Mesenchymal stem cell (in vitro differentiated cells and primary cell): ENCODE measurements around the gene CDK5RAP2. TPM values are rescaled to one million over a fixed set of nuclear protein-coding genes. Genes with fewer than 3 reads are reported as not detected.
"Not testable (repeated sequence)": the region's sequence is repeated elsewhere in the genome, so short reads cannot be mapped to it uniquely, and the experiment has no call there.

Source experiments
- DNase-seq: peaks from one replicate; pipeline ENCODE4 v3.0.0-alpha.2; 2013
- H2AFZ ChIP-seq: one replicate; pipeline ENCODE4 v1.6.1; 2013; ENCODE audit warnings: low read depth, mild to moderate bottlenecking, control low read depth, inconsistent platforms, low read length, moderate library complexity
- H2AK5ac ChIP-seq: 2 replicates; pipeline ENCODE4 v1.6.1; 2013; ENCODE audit warnings: low read length, moderate library complexity, mild to moderate bottlenecking, inconsistent platforms; ENCODE audit not compliant: severe bottlenecking
- H2BK120ac ChIP-seq: one replicate; pipeline ENCODE4 v1.6.1; 2013; ENCODE audit warnings: low read depth, mild to moderate bottlenecking, inconsistent platforms, low read length, moderate library complexity
- H2BK12ac ChIP-seq, 2 experiments: one replicate each; pipeline ENCODE4 v1.6.1; 2013; ENCODE audit warnings: inconsistent platforms in 2 of 2, low read length in 2 of 2, mild to moderate bottlenecking in 2 of 2, moderate library complexity in 2 of 2, control low read depth in 1 of 2
- H2BK15ac ChIP-seq: one replicate; pipeline ENCODE4 v1.6.1; 2013; ENCODE audit warnings: mild to moderate bottlenecking, low read depth, inconsistent platforms; ENCODE audit not compliant: poor library complexity, severe bottlenecking
- H2BK5ac ChIP-seq: 2 replicates; pipeline ENCODE4 v1.6.1; 2013; ENCODE audit warnings: low read depth, mild to moderate bottlenecking, low read length, control low read depth, inconsistent platforms; ENCODE audit not compliant: poor library complexity, severe bottlenecking
- H3K14ac ChIP-seq, 2 experiments: one replicate each; pipeline ENCODE4 v1.6.1; 2013; ENCODE audit warnings: inconsistent platforms in 2 of 2, low read length in 2 of 2, control low read depth in 1 of 2, mild to moderate bottlenecking in 1 of 2, moderate library complexity in 1 of 2
- H3K18ac ChIP-seq, 2 experiments: one replicate each; pipeline ENCODE4 v1.6.1; 2013; ENCODE audit warnings: inconsistent platforms in 2 of 2, low read length in 2 of 2, control low read depth in 1 of 2, low read depth in 1 of 2, mild to moderate bottlenecking in 1 of 2
- H3K23ac ChIP-seq, 2 experiments: one replicate each; pipeline ENCODE4 v1.6.1; 2013; ENCODE audit warnings: inconsistent platforms in 2 of 2, low read length in 2 of 2, mild to moderate bottlenecking in 2 of 2, moderate library complexity in 2 of 2, control low read depth in 1 of 2
- H3K27ac ChIP-seq: 2 replicates; pipeline ENCODE4 v1.5.1; 2013; ENCODE audit warnings: mild to moderate bottlenecking, moderate library complexity, low read length, control low read depth, inconsistent platforms; ENCODE audit not compliant: poor library complexity, severe bottlenecking
- H3K27me3 ChIP-seq, 2 experiments: 2 replicates each; pipeline versions ENCODE4 v1.6.1 to v1.7.0; 2013; ENCODE audit warnings: low read length in 2 of 2, mild to moderate bottlenecking in 2 of 2, moderate library complexity in 2 of 2, control low read depth in 1 of 2, inconsistent platforms in 1 of 2; ENCODE audit not compliant: control insufficient read depth in 1 of 2, insufficient read depth in 1 of 2
- H3K36me3 ChIP-seq, 2 experiments: 2 replicates each; pipeline versions ENCODE4 v1.6.1 to v1.7.0; 2013; ENCODE audit warnings: low read length in 2 of 2, control low read depth in 1 of 2, inconsistent platforms in 1 of 2, low read depth in 1 of 2, mild to moderate bottlenecking in 1 of 2; ENCODE audit not compliant: insufficient read depth in 2 of 2, control insufficient read depth in 1 of 2
- H3K4ac ChIP-seq, 2 experiments: one replicate each; pipeline ENCODE4 v1.6.1; 2013; ENCODE audit warnings: inconsistent platforms in 2 of 2, low read length in 2 of 2, mild to moderate bottlenecking in 2 of 2, moderate library complexity in 2 of 2, control low read depth in 1 of 2, low read depth in 1 of 2
- H3K4me1 ChIP-seq: 2 replicates; pipeline ENCODE4 v1.6.1; 2013; ENCODE audit warnings: low read depth, low read length, control low read depth; ENCODE audit not compliant: control insufficient read depth, insufficient read depth
- H3K4me2 ChIP-seq: 2 replicates; pipeline ENCODE4 v1.6.1; 2013; ENCODE audit warnings: low read length, mild to moderate bottlenecking, inconsistent platforms; ENCODE audit not compliant: poor library complexity, severe bottlenecking
- H3K4me3 ChIP-seq, 2 experiments: 2 replicates each; pipeline versions ENCODE4 v1.5.1 to v1.7.0; 2013; ENCODE audit warnings: low read length in 2 of 2, mild to moderate bottlenecking in 2 of 2, control low read depth in 1 of 2, low read depth in 1 of 2; ENCODE audit not compliant: insufficient read depth in 1 of 2
- H3K79me1 ChIP-seq: replicated peaks from 2 replicates; pipeline ENCODE4 v1.6.1; 2013; ENCODE audit warnings: mild to moderate bottlenecking, control low read depth, low read length, inconsistent platforms; ENCODE audit not compliant: poor library complexity, severe bottlenecking
- H3K9ac ChIP-seq: 2 replicates; pipeline ENCODE4 v1.7.0; 2013; ENCODE audit warnings: mild to moderate bottlenecking, low read length, moderate library complexity
- H3K9me3 ChIP-seq: 2 replicates; pipeline ENCODE4 v1.7.0; 2013; ENCODE audit warnings: mild to moderate bottlenecking, low read length; ENCODE audit not compliant: control insufficient read depth
- H4K8ac ChIP-seq: one replicate; pipeline ENCODE4 v1.6.1; 2013; ENCODE audit warnings: inconsistent platforms, mild to moderate bottlenecking, low read length, moderate library complexity
- H4K91ac ChIP-seq: one replicate; pipeline ENCODE4 v1.6.1; 2013; ENCODE audit warnings: mild to moderate bottlenecking, low read length, inconsistent platforms
- WGBS: methylation state at CpG from one replicate; pipeline ENCODE4 v1.1.7; 2013; ENCODE audit warnings: mixed read lengths; 5-methylcytosine and 5-hydroxymethylcytosine counted together
- polyA plus RNA-seq, 2 experiments: library from polyadenylated mRNA; stranded (reverse); fragments of 200-250 nt; gene quantifications; one replicate each; pipeline ENCODE4 v1.2.3, GENCODE V29; 2013

The CDK5RAP2 gene
- polyA plus RNA-seq (2013, experiment 1 of 2): 9.3 TPM
- 8.7 TPM for polyA plus RNA-seq (2013, experiment 2 of 2)

- no peak within 1 kb of the TSS for H3K27ac ChIP-seq
- peak within 1 kb of the TSS; percentile 94 for H4K8ac ChIP-seq
- peak within 1 kb of the TSS; percentile 90 for H2AFZ ChIP-seq
- H3K4me2 ChIP-seq: peak within 1 kb of the TSS; percentile 96
- peak within 1 kb of the TSS in 1 of 2 experiments; percentile 64 for H3K23ac ChIP-seq
- no peaks in the 10 kb centered on the region for H3K27me3 ChIP-seq
- peak within 1 kb of the TSS; percentile 67 for H2BK120ac ChIP-seq
- H3K14ac ChIP-seq: peak within 1 kb of the TSS in 1 of 2 experiments; percentile 44
- H3K36me3 ChIP-seq: peaks cover 0 to 2% of the 10 kb centered on the region in 2 experiments
- H4K91ac ChIP-seq: peak within 1 kb of the TSS; percentile 81
- H2BK15ac ChIP-seq: peak within 1 kb of the TSS; percentile 65
- no peaks in the 10 kb centered on the region for H3K9me3 ChIP-seq
- peak within 1 kb of the TSS; percentile 94 for H3K9ac ChIP-seq
- H3K79me1 ChIP-seq: peaks cover 16% of the 10 kb centered on the region
- H3K4me3 ChIP-seq: peak within 1 kb of the TSS; percentile 98 to 100
- H2BK5ac ChIP-seq: no peak within 1 kb of the TSS
- H3K4ac ChIP-seq: peak within 1 kb of the TSS in 1 of 2 experiments; percentile 67
- DNase-seq: peak; percentile 97
- H2BK12ac ChIP-seq: peak within 1 kb of the TSS in 1 of 2 experiments; percentile 21
- 12% methylated on average over 33 of the region's 33 CpGs for WGBS
- H3K18ac ChIP-seq: peak within 1 kb of the TSS; percentile 46 to 59
- H3K4me1 ChIP-seq: peaks cover 7% of the 10 kb centered on the region
- no peak within 1 kb of the TSS for H2AK5ac ChIP-seq
Observed at GRCh38 chr9:120580051-120580896, at the start of gene CDK5RAP2. Gene CDK5RAP2, minus strand, starts transcription at chr9:120580167. Its CDS starts 189 bp downstream, at chr9:120579978.

DNA sequence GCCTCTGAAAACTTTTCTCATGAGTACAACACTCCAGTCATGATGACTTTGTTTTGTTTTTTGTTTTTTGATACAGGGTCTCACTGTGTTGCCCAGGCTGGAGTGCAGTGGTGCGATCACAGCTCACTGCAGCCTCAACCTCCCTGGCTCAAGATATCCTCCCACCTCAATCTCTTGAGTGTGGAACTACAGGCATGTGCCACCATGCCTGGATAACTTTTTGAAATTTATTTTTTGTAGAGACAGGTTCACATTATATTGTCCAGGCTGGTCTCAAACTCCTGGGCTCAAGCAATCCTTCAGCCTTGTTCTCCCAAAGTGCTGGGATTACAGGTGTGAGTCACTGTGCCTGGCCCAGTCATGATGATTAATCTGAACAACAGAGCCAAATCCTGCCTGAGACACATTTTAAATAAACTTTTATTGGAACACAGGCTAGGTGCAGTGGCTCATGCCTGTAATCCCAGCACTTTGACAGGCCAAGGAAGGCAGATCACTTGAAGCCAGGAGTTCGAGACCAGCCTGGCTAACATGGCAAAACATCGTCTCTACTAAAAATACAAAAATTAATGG, 49.0 kb upstream of the CDK5RAP2 start:
- Histone ChIP-seq H3K4me1 (peaks cover 14% of the 10 kb centered on the region), H3K79me1 (peaks cover 15% of the 10 kb centered on the region)
- not testable (repeated sequence) for H3K9me3 ChIP-seq, H3K14ac ChIP-seq, H3K23ac ChIP-seq, H2BK120ac ChIP-seq, H3K36me3 ChIP-seq, H2AK5ac ChIP-seq, H2BK12ac ChIP-seq, H2BK15ac ChIP-seq, H2AFZ ChIP-seq, DNase-seq, H4K91ac ChIP-seq, H2BK5ac ChIP-seq, H3K27me3 ChIP-seq, H3K27ac ChIP-seq, H3K4me3 ChIP-seq, H3K4me2 ChIP-seq, H3K9ac ChIP-seq, H3K4ac ChIP-seq, H4K8ac ChIP-seq, H3K18ac ChIP-seq
- WGBS: 91% methylated on average over 3 of the region's 3 CpGs

- no peak overlapping the region for H2AFZ ChIP-seq
- H3K4ac ChIP-seq: no peak overlapping the region
- H3K23ac ChIP-seq: no peak overlapping the region
- H3K4me1 ChIP-seq: peaks cover 14% of the 10 kb centered on the region
- H2BK5ac ChIP-seq: no peak overlapping the region
- no peak overlapping the region for H3K4me3 ChIP-seq
- H3K27ac ChIP-seq: no peak overlapping the region
- H3K14ac ChIP-seq: no peak overlapping the region
- WGBS: 100% methylated on average over 1 of the region's 4 CpGs
- DNase-seq: no peak
- no peak overlapping the region for H3K18ac ChIP-seq
- H4K91ac ChIP-seq: no peak overlapping the region
- no peak overlapping the region for H3K4me2 ChIP-seq
- H2AK5ac ChIP-seq: no peak overlapping the region
- H3K36me3 ChIP-seq: peaks cover 0 to 6% of the 10 kb centered on the region in 2 experiments
- H4K8ac ChIP-seq: no peak overlapping the region
- H3K27me3 ChIP-seq: no peaks in the 10 kb centered on the region
- H3K79me1 ChIP-seq: peaks cover 15% of the 10 kb centered on the region
- H3K9ac ChIP-seq: no peak overlapping the region
- no peaks in the 10 kb centered on the region for H3K9me3 ChIP-seq
- no peak overlapping the region for H2BK12ac ChIP-seq
- no peak overlapping the region for H2BK15ac ChIP-seq
- no peak overlapping the region for H2BK120ac ChIP-seq
Observed at GRCh38 chr9:120628207-120628924, 48.4 kb upstream of the CDK5RAP2 start.

GRCh38 chr9:120627073-120627472, 47.1 kb upstream of the CDK5RAP2 start:
- no peak overlapping the region for H3K4ac ChIP-seq
- no peak overlapping the region for H3K4me3 ChIP-seq
- 100% methylated on average over 1 of the region's 2 CpGs for WGBS

More at GRCh38 chr9:120627073-120627472, 47.1 kb upstream of the CDK5RAP2 start:
- peaks cover 1 to 8% of the 10 kb centered on the region in 2 experiments for H3K36me3 ChIP-seq
- H4K91ac ChIP-seq: no peak overlapping the region
- H2BK120ac ChIP-seq: no peak overlapping the region
- peaks cover 12% of the 10 kb centered on the region for H3K79me1 ChIP-seq
- H3K27me3 ChIP-seq: no peaks in the 10 kb centered on the region
- no peak for DNase-seq
- no peaks in the 10 kb centered on the region for H3K9me3 ChIP-seq
- no peak overlapping the region for H2BK15ac ChIP-seq
- no peak overlapping the region for H3K27ac ChIP-seq
- no peak overlapping the region for H2BK12ac ChIP-seq
- H4K8ac ChIP-seq: no peak overlapping the region
- H3K18ac ChIP-seq: no peak overlapping the region
- no peak overlapping the region for H3K9ac ChIP-seq
- H3K23ac ChIP-seq: no peak overlapping the region
- no peak overlapping the region for H2AK5ac ChIP-seq
- peaks cover 14% of the 10 kb centered on the region for H3K4me1 ChIP-seq
- H2BK5ac ChIP-seq: no peak overlapping the region
- no peak overlapping the region for H3K14ac ChIP-seq
- H2AFZ ChIP-seq: no peak overlapping the region
- H3K4me2 ChIP-seq: no peak overlapping the region
